Body of pancreas (tissue), 4 donors: ENCODE results near the gene NUP210L.
"Not testable (repeated sequence)": the region's sequence is repeated elsewhere in the genome, so short reads cannot be mapped to it uniquely, and the experiment has no call there.

Experiments used
- CTCF ChIP-seq, 7 experiments: fragments of 450-650 bp in 4 of 7; fragments of 200-600 bp in 3 of 7; sonication (generic) in 3 of 7; IDR thresholded peaks; one replicate each; pipeline ENCODE4 v1.5.1; 2016 to 2019; ENCODE audit warnings: antibody characterized with exemption in 7 of 7
- POLR2A ChIP-seq, 3 donors: fragments of 450-650 bp; IDR thresholded peaks; one replicate each; pipeline ENCODE4 v1.6.1; 2016; ENCODE audit warnings: antibody characterized with exemption in 3 of 3, mild to moderate bottlenecking in 2 of 3

- not testable (repeated sequence) for TF ChIP-seq CTCF, POLR2A (IDR thresholded peaks at IDR 0.05)
Observed at GRCh38 chr1:154147505-154147904, 7.4 kb downstream of the NUP210L start.
